Activated CD4-positive, alpha-beta T cell treated with anti-CD3 and anti-CD28 coated beads, Interleukin-2, amount 50 U/mL, for 24 hours (primary cell): ENCODE measurements around the gene IRX1.

Experiments
- DNase-seq, 2 donors: peaks; one replicate each; pipeline ENCODE4 v3.0.0-alpha.2; 2020; ENCODE audit warnings: low read depth in 1 of 2, low spot score in 1 of 2

The IRX1 gene

GRCh38 chr5:3600106-3601060 lies 4.8 kb downstream of the IRX1 start:
- no peak for DNase-seq

- DNase-seq = no peak
These were observed 5.6 kb downstream of the IRX1 start for GRCh38 chr5:3601061-3601710.

GRCh38 chr5:3601911-3602782 lies 6.5 kb downstream of the IRX1 start:
- DNase-seq = no peak

DNA sequence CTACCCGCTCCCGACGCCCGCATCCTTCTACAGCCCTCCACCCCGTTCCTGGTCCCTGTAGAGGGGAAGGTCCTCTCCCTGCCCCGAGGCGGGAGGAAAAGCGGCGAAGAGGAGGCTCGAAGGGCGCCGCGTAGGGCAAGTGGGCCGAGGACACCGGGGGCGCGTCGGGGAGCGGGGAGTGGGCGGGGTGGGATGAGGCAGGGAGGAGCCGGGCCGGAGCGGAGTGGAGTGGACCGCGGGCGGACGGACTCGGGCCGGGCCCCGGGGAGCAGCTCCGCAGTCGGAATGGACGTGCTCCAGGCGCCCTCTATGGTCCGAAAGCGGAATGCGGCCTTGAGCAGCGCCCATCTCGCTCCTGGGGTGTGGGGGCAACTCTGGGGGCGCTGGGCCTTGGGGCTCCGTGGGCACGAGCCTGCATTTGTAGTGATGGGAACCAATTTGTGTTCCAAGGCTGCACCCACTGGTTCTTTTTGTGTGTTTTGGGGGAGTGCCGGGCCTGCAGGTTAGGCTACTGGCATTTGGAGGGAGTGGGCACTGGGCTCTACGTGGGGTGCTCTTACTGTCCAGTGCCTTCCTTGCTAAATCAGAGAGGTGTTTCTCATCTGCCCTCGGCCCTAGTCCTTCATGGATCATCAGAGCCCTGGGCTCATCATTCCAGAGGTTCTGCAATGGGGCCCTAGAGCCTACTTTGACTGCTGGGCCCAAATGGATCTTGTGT lies 7.3 kb downstream of the IRX1 start:
- no peak for DNase-seq

- no peak for DNase-seq
These were observed 8.9 kb downstream of the IRX1 start for GRCh38 chr5:3604501-3604900.

GRCh38 chr5:3605298-3606010 lies 9.8 kb downstream of the IRX1 start:
- no peak for DNase-seq

GRCh38 chr5:3606121-3606831 lies 10.6 kb downstream of the IRX1 start:
- DNase-seq = no peak

DNA sequence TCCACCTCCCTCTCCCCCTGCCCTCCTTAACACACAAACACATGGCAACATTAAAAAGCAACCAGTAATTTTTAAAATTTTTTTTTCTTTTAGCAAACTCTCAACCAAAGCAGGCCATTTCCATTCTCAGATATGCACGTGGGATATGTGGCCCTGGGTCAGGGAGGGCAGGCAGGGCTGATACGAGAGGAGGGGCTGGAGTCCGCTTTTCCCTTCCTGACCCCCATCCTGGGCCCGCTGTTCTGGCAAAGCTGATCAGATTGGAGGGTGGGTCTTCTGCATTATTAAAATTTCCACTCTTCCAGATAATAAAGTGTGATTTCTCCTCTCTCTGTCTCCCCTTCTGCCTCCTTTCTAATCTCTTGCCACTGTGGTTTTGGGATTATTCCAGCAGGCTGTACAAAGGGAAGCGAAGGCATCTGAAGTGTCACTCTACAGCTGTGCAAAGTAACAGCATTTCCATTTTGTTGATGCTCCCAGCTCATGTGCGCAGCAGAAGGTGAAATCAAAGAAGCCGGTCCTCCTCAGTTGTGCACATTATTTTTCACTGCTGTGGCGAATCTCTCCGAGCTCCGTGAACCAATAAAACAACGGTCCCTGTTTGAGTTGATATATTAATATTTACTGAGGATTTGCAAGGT lies 12.0 kb downstream of the IRX1 start:
- no peak for DNase-seq

DNA sequence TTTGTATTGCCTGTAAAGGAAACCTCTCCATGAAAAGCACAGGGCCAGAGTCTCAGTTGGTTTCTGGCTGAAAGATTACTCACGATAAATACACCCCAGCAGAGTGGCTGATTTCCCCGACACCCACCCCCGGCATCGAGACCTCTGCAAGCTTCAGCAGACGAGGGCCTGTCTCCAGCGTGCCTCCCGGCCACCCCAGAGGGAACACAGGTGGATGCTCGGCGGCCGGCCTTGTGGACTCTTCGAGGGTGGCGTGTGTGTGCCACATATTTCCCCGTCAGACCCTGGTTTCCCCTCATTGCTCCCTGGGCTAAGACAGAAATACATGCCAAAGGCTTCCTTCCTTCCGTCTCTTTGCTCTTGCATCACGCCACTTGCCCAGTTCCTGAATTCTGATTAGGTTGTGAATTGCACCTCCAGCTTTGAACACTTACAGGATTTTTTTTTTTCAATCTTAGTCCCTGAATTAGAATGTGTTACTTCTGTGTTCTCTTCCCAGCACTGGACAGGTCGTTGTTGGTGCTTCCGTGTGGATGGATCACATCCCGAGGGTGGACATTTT lies 13.6 kb downstream of the IRX1 start:
- DNase-seq = no peak

- DNase-seq = no peak
These were observed 17.0 kb downstream of the IRX1 start for GRCh38 chr5:3612591-3613042.

- DNase-seq = no peak
These were observed 18.1 kb downstream of the IRX1 start for GRCh38 chr5:3613726-3614125.

DNA sequence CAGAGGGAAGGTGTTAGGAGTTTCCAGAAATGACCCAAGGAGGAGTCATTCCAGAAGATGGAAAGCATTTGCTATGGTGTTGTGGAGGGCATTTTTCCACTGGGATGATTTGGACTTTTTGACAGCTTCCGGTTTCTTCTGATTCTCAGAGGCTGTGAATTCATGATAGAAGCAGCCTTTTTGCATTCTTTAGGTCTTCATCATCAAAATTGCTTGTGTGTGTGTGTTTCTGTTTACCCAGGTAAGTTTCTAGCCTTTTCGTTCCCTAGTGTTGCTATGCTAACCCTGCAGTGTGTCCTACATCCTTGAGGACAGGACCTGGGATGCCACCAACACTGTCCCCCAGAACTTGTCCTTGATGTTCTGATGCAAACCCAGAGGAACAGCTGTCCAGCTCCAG lies 19.6 kb downstream of the IRX1 start:
- DNase-seq = no peak

DNA sequence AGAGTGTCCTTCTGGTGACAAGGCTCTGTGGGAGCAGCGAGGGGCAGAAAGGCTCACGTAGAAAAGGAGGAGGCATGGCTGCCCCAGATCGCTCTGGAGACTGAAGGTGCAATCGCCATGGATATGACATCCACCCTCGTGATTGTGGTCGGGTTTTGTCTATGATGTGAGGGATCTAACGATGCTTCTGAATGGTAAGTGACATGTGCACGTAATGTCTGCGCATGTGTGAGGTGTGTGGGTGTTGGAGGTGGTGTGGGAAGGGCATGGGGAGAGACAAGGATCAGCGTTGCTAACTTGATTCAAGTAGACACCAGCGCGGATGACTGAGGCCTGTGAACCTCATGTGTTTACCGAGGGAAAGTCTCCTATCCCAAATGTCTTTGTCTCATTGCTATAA lies 20.2 kb downstream of the IRX1 start:
- DNase-seq = no peak

DNA sequence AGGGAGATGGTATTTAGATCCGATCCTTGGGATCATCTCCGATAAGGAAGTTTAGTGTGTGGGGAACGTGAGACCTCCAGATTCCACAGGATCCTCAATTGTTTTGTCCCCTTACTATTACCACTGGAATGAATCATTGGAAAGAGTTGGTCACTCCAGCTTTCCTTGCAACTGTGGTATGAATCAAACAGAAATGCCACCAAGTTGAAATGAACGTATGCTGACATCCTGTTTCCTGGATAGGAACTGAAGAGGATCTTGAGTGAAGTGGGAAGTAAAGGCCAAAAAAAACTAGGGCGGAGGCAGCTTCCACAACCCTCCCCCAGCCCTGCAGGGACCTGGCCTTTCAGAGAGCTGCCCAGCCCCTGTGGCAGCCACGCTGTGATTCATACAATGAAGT lies 23.9 kb downstream of the IRX1 start:
- DNase-seq = no peak

DNA sequence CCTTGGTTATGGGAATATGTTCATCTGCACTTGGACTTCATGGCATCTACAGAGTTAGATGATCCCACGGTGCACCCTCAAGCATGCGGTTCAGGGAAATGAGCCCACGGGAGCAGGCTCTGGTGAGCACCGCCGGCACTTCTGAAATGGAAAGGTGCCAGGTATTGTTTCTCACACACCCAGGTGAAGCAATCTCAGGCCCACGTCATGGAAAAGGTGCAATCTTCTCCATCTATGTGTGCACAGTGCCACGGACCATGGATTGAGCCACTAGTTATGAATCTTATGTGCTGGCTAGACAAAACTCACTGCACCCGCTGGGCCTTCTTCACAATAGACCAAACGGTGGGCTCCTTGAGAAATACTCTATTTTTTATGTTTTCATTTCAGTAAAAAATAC lies 27.3 kb downstream of the IRX1 start:
- DNase-seq = no peak

- no peak for DNase-seq
These were observed 30.0 kb downstream of the IRX1 start for GRCh38 chr5:3625626-3626025.

DNA sequence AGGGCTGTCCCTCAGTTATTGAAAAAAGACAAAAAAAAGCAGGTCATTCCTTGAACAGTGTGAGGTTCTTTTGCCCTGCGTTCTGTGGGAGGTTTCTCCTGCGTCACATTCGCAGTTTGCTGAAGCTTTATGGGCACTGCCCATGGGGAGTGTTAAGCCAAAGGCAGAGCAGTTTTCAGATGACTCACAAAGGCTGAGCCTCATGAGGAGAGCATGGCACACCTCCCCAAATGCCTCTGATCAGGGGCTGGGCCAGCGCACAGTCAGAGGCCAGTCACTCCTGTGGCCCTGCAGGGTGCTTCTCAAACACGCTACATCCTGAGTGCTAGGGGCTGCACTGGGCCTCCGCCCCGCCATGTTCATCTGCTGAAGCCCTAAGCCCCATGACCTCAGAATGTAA lies 38.4 kb downstream of the IRX1 start:
- no peak for DNase-seq

DNA sequence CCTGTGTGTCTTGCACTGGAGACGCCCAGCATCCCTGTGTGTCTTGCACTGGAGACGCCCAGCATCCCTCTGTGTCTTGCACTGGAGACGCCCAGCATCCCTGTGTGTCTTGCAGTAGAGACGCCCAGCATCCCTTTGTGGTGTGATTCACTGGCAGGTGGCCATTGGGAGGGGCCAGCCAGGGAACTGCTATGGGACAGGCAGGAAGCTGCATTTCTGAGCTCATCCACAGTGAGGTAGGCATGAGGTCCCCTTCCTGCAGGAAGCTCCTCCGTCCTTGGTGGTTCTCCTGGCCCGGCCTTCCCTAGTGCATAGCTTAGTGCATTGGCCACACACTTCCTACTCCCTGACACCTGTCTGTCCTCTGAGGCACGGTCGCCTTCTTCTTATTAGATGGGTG lies 43.5 kb downstream of the IRX1 start:
- no peak for DNase-seq

DNA sequence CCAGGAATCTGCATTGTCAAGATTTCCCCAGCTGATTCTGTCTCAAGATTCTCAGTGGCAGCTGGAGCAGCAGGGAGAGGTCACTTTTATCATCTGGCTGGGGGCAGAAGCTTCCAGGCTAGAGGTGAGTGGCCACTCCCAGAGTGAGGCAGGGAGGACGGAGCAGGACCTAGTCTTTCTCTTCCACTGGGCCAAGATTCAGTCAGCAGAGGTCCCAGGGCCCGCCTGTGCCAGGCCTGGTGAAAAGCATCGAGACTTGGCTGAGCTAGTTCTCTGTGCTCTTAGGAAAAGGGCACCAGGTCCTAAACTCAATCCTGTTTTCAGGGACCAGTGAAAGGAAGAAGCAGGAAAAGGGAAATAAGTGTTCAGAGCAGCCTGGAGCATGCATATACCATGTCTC lies 46.6 kb downstream of the IRX1 start:
- DNase-seq = no peak
